HepG2 (cell line): ENCODE data around the gene RIPK3. TPM values are rescaled to one million over a fixed set of nuclear protein-coding genes. Genes with fewer than 3 reads are reported as not detected.

ENCODE experiments used
- FOXK1 ChIP-seq: sonication (generic); formaldehyde crosslinking; IDR thresholded peaks from 2 replicates; pipeline ENCODE4 v1.4.0; 2020; ENCODE audit warnings: low read depth, missing genetic modification reagents, borderline replicate concordance
- HIVEP1 ChIP-seq: sonication (generic); formaldehyde crosslinking; IDR thresholded peaks from 2 replicates; pipeline ENCODE4 v1.4.0; 2020; ENCODE audit warnings: mild to moderate bottlenecking, missing genetic modification reagents
- HNF4G ChIP-seq, 2 experiments: sonication (generic) in 1 of 2; formaldehyde crosslinking in 1 of 2; IDR thresholded peaks; 2 replicates each; pipeline versions ENCODE4 v1.4.0 to v1.6.1; 2011 to 2020; ENCODE audit warnings: borderline replicate concordance in 2 of 2, low read depth in 2 of 2, mild to moderate bottlenecking in 2 of 2, low read length in 1 of 2, missing genetic modification reagents in 1 of 2, moderate library complexity in 1 of 2
- JDP2 ChIP-seq: sonication (generic); formaldehyde crosslinking; IDR thresholded peaks from 2 replicates; pipeline ENCODE4 v1.8.1; 2022; ENCODE audit warnings: missing genetic modification reagents, borderline replicate concordance
- MED8 ChIP-seq: sonication (generic); formaldehyde crosslinking; IDR thresholded peaks from 2 replicates; pipeline ENCODE4 v1.8.1; 2023; ENCODE audit warnings: mild to moderate bottlenecking, missing genetic modification reagents; ENCODE audit not compliant: insufficient replicate concordance
- NFE2L2 ChIP-seq: fragments of 150-350 bp; IDR thresholded peaks from 2 replicates; pipeline ENCODE4 v1.6.1; 2014; ENCODE audit warnings: low read length
- NR2F6 ChIP-seq, 2 experiments: IDR thresholded peaks; 2 replicates each; pipeline ENCODE4 v1.6.1; 2016; ENCODE audit warnings: antibody characterized with exemption in 1 of 2, mild to moderate bottlenecking in 1 of 2
- SAP130 ChIP-seq: IDR thresholded peaks from 2 replicates; pipeline ENCODE4 v1.6.1; 2016; ENCODE audit warnings: low read depth
- SP1 ChIP-seq, 2 experiments: fragments of 450-650 bp in 1 of 2; sonication (generic) in 1 of 2; formaldehyde crosslinking in 1 of 2; IDR thresholded peaks; 2 replicates each; pipeline versions ENCODE4 v1.4.0 to v1.6.1; 2016 to 2020; ENCODE audit warnings: missing genetic modification reagents in 1 of 2
- STAG1 ChIP-seq: sonication (generic); formaldehyde crosslinking; IDR thresholded peaks from 2 replicates; pipeline ENCODE4 v1.4.0; 2020; ENCODE audit warnings: missing genetic modification reagents
- ZEB1 ChIP-seq: IDR thresholded peaks from 2 replicates; pipeline ENCODE4 v1.6.1; 2012; ENCODE audit warnings: mild to moderate bottlenecking, low read depth, inconsistent platforms; ENCODE audit not compliant: insufficient replicate concordance
- ZNF10 ChIP-seq: sonication (generic); formaldehyde crosslinking; IDR thresholded peaks from 2 replicates; pipeline ENCODE4 v1.4.0; 2020; ENCODE audit warnings: mild to moderate bottlenecking, low read depth, missing genetic modification reagents, borderline replicate concordance
- ZNF317 ChIP-seq: sonication (generic); formaldehyde crosslinking; IDR thresholded peaks from 2 replicates; pipeline ENCODE4 v1.5.0; 2020; ENCODE audit warnings: mild to moderate bottlenecking, missing genetic modification reagents
- ZNF34 ChIP-seq: sonication (generic); formaldehyde crosslinking; IDR thresholded peaks from 2 replicates; pipeline ENCODE4 v1.4.0; 2020; ENCODE audit warnings: mild to moderate bottlenecking, missing genetic modification reagents, borderline replicate concordance
- ZNF407 ChIP-seq: sonication (generic); formaldehyde crosslinking; IDR thresholded peaks from one replicate; pipeline ENCODE4 v1.5.1; 2020; ENCODE audit warnings: mild to moderate bottlenecking, missing genetic modification reagents; ENCODE audit errors: not compliant biosample characterization
- ZNF574 ChIP-seq: sonication (generic); formaldehyde crosslinking; IDR thresholded peaks from 2 replicates; pipeline ENCODE4 v1.4.0; 2020; ENCODE audit warnings: missing genetic modification reagents
- ZNF780A ChIP-seq: sonication (generic); formaldehyde crosslinking; IDR thresholded peaks from 2 replicates; pipeline ENCODE4 v1.8.0; 2022; ENCODE audit warnings: mild to moderate bottlenecking, missing genetic modification reagents, moderate library complexity
- ZNF879 ChIP-seq: sonication (generic); formaldehyde crosslinking; IDR thresholded peaks from 2 replicates; pipeline ENCODE4 v1.8.1; 2023; ENCODE audit warnings: missing genetic modification reagents
- polyA plus RNA-seq, 8 experiments: library from polyadenylated mRNA; depleted of rRNA in 3 of 8; stranded (reverse) in 7 of 8; unstranded in 1 of 8; fragments of >200 nt; fragmentation: Illumina TruSeq in 4 of 8; extraction: Trizol in 4 of 8; gene quantifications; 2 replicates each; pipeline versions ENCODE4 v1.2.1 to v1.2.3, GENCODE V29; 2011 to 2016; ENCODE audit warnings: low read depth in 4 of 8, missing spikeins in 1 of 8, mixed read lengths in 1 of 8; ENCODE audit not compliant: insufficient read depth in 1 of 8
- total RNA-seq, 5 experiments: library from RNA; depleted of rRNA; stranded (reverse); fragments of >200 nt; fragmentation: Illumina TruSeq; extraction: Trizol; gene quantifications; 2 replicates each; pipeline ENCODE4 v1.2.3, GENCODE V29; 2016; ENCODE audit warnings: low read depth in 1 of 5

Gene RIPK3
- total and polyA plus RNA-seq, 2 of the 13 experiments (the other 11 are each of a cell fraction or from before 2014, with no cell fraction given): not detected

GRCh38 chr14:24365600-24366412, 26.0 kb upstream of the RIPK3 start (continued):
- TF ChIP-seq ZNF574 (CRISPR knock-in tag): peak; percentile 97
- no peak for TF ChIP-seq ZNF780A (CRISPR knock-in tag)
- peak; percentile 84 for TF ChIP-seq SAP130 (CRISPR knock-in tag)
- TF ChIP-seq ZEB1: peak; percentile 73
- TF ChIP-seq JDP2: no peak
- 0 out of 2 replicates have a peak, but pooled peaks have one; percentile 75 for TF ChIP-seq ZNF34 (CRISPR knock-in tag)
- no peak for TF ChIP-seq MED8
- peak; percentile 82; the same call in 1 of the 2 replicates for TF ChIP-seq HIVEP1 (CRISPR knock-in tag)
- TF ChIP-seq ZNF879 (CRISPR knock-in tag): no peak
- no peak; the same call in 1 of the 2 replicates for TF ChIP-seq HNF4G (IDR thresholded peaks at IDR 0.05; ENCODE audit: borderline replicate concordance, low read depth, low read length)
- TF ChIP-seq HNF4G (CRISPR knock-in tag; IDR thresholded peaks at IDR 0.05; ENCODE audit: borderline replicate concordance, low read depth): no peak
- TF ChIP-seq NR2F6 (IDR thresholded peaks at IDR 0.05): no peak
- peak; percentile 56 for TF ChIP-seq NR2F6 (CRISPR knock-in tag; IDR thresholded peaks at IDR 0.05)
- TF ChIP-seq ZNF10 (CRISPR knock-in tag): no peak
- TF ChIP-seq SP1 (IDR thresholded peaks at IDR 0.05): no peak
- TF ChIP-seq SP1 (CRISPR knock-in tag; IDR thresholded peaks at IDR 0.05): peak; percentile 62
- TF ChIP-seq NFE2L2: no peak
- no peak for TF ChIP-seq ZNF317 (CRISPR knock-in tag)
- TF ChIP-seq STAG1 (CRISPR knock-in tag): peak; percentile 97
- TF ChIP-seq ZNF407: no peak
- TF ChIP-seq FOXK1: peak; percentile 85
